ENCODE measurements around the gene TSPY10.
"Not testable (repeated sequence)": the region's sequence is repeated elsewhere in the genome, so short reads cannot be mapped to it uniquely, and the experiment has no call there.

TSPY10 gene, protein sequence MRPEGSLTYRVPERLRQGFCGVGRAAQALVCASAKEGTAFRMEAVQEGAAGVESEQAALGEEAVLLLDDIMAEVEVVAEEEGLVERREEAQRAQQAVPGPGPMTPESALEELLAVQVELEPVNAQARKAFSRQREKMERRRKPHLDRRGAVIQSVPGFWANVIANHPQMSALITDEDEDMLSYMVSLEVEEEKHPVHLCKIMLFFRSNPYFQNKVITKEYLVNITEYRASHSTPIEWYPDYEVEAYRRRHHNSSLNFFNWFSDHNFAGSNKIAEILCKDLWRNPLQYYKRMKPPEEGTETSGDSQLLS

DNA sequence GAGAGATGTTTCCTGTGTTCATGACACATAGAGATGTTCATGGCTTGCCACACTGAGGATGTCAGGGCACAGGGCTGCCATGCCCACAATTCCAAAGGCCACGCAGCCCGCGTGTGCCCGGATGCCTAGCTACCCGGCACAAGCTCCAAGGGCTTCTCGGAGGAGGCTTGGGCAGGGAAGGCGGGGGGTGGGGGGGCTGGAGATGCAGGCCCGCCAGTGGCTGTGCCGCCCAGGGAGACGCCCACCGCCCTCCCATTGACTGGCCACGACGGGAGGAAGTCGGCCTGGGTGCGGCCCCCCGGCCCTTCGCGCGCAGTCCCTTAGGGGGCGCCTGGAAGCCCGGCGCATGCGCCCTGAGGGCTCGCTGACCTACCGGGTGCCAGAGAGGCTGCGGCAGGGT lies at the start of gene TSPY10:
Gene TSPY10 (plus strand): TSS at position 301 of the 400 bp plus-strand sequence. CDS start 46 bp downstream, at position 347.
- not testable (repeated sequence) for DNase-seq (ENCODE audit: low spot score)

DNA sequence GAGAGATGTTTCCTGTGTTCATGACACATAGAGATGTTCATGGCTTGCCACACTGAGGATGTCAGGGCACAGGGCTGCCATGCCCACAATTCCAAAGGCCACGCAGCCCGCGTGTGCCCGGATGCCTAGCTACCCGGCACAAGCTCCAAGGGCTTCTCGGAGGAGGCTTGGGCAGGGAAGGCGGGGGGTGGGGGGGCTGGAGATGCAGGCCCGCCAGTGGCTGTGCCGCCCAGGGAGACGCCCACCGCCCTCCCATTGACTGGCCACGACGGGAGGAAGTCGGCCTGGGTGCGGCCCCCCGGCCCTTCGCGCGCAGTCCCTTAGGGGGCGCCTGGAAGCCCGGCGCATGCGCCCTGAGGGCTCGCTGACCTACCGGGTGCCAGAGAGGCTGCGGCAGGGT lies 40.7 kb upstream of the TSPY10 start, which contains the start of gene TSPY9:
Gene TSPY9 (plus strand): TSS at position 301 of the 400 bp plus-strand sequence. CDS start 46 bp downstream, at position 347.
- not testable (repeated sequence) for DNase-seq (ENCODE audit: low spot score)

- not testable (repeated sequence) for DNase-seq (ENCODE audit: low spot score)
Observed at GRCh38 chrY:9504396-9504795, 23.3 kb upstream of the TSPY10 start.

DNA sequence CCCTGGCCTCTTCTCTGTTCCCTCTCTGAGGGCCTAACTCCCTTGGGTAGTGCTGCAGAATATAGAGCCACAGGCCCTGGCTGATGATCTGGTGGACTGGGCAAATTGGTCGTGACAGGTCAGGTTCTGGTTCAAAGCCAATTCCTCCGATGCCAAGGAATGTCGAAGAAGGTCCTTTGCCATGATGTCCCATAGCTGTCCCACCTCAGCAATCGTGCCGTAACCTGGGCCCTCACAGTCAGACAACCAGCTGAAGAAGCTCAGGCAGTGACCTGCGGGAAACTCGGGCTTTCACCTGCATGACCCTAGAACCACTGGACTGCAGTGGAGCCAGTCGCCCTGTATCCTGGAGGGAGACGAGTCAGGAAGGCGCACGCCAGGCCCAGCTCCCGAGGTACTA lies 11.4 kb upstream of the TSPY10 start:
- DNase-seq (ENCODE audit: low spot score): not testable (repeated sequence)

Measured in putamen (tissue), 1 donor.